ENCODE measurements around the gene PNPLA5.

PNPLA5 gene

GRCh38 chr22:43919106-43919973 is 27.5 kb upstream of the PNPLA5 start:
- no peaks in the 10 kb centered on the region for H3K36me3 ChIP-seq (ENCODE audit: control insufficient read depth, insufficient read depth, low read length)
- H3K27ac ChIP-seq: no peak overlapping the region
- no peaks in the 10 kb centered on the region for H3K9me3 ChIP-seq (ENCODE audit: control insufficient read depth, low read length)
- no peak overlapping the region for H2AFZ ChIP-seq
- no peaks in the 10 kb centered on the region for H3K4me1 ChIP-seq
- no peak for TF ChIP-seq CTCF (IDR thresholded peaks at IDR 0.05)
- no peak overlapping the region for H3K4me3 ChIP-seq (ENCODE audit: low read depth, low read length)
- H3K4me2 ChIP-seq (ENCODE audit: low read length): no peak overlapping the region
- H3K27me3 ChIP-seq (ENCODE audit: control insufficient read depth, insufficient read depth, low read length): no peaks in the 10 kb centered on the region
- no peaks in the 10 kb centered on the region for H3K79me2 ChIP-seq
- H3K9ac ChIP-seq: no peak overlapping the region

- Histone ChIP-seq H3K27me3 (ENCODE audit: control insufficient read depth, insufficient read depth, low read length) (no peaks in the 10 kb centered on the region), H3K9me3 (ENCODE audit: control insufficient read depth, low read length) (no peaks in the 10 kb centered on the region), H3K27ac (no peak overlapping the region), H3K4me3 (ENCODE audit: low read depth, low read length) (no peak overlapping the region), H3K4me2 (ENCODE audit: low read length) (no peak overlapping the region), H3K79me2 (no peaks in the 10 kb centered on the region), H3K36me3 (ENCODE audit: control insufficient read depth, insufficient read depth, low read length) (no peaks in the 10 kb centered on the region), H3K9ac (no peak overlapping the region), H3K4me1 (no peaks in the 10 kb centered on the region), H2AFZ (no peak overlapping the region)
- no peak for TF ChIP-seq CTCF (IDR thresholded peaks at IDR 0.05)
These were observed 25.7 kb upstream of the PNPLA5 start for GRCh38 chr22:43917521-43917920.

GRCh38 chr22:43911351-43911750 is 19.5 kb upstream of the PNPLA5 start:
- Histone ChIP-seq H2AFZ (no peak overlapping the region), H3K9me3 (ENCODE audit: control insufficient read depth, low read length) (no peaks in the 10 kb centered on the region), H3K4me1 (no peaks in the 10 kb centered on the region), H3K4me2 (ENCODE audit: low read length) (no peak overlapping the region), H3K4me3 (ENCODE audit: low read depth, low read length) (no peak overlapping the region), H3K27ac (no peak overlapping the region), H3K27me3 (ENCODE audit: control insufficient read depth, insufficient read depth, low read length) (no peaks in the 10 kb centered on the region), H3K36me3 (ENCODE audit: control insufficient read depth, insufficient read depth, low read length) (no peaks in the 10 kb centered on the region), H3K79me2 (no peaks in the 10 kb centered on the region), H3K9ac (no peak overlapping the region)
- TF ChIP-seq CTCF (IDR thresholded peaks at IDR 0.05): no peak

GRCh38 chr22:43910178-43910695 is 18.4 kb upstream of the PNPLA5 start:
- Histone ChIP-seq H3K9me3 (ENCODE audit: control insufficient read depth, low read length) (no peaks in the 10 kb centered on the region), H3K9ac (no peak overlapping the region), H3K27me3 (ENCODE audit: control insufficient read depth, insufficient read depth, low read length) (no peaks in the 10 kb centered on the region), H3K4me2 (ENCODE audit: low read length) (no peak overlapping the region), H3K36me3 (ENCODE audit: control insufficient read depth, insufficient read depth, low read length) (no peaks in the 10 kb centered on the region), H3K4me1 (no peaks in the 10 kb centered on the region), H3K4me3 (ENCODE audit: low read depth, low read length) (no peak overlapping the region), H3K27ac (no peak overlapping the region), H3K79me2 (no peaks in the 10 kb centered on the region), H2AFZ (no peak overlapping the region)
- no peak for TF ChIP-seq CTCF (IDR thresholded peaks at IDR 0.05)

- Histone ChIP-seq H3K4me3 (ENCODE audit: low read depth, low read length) (no peak overlapping the region), H3K9ac (no peak overlapping the region)
These were observed 17.9 kb upstream of the PNPLA5 start for GRCh38 chr22:43909708-43910107.

More at GRCh38 chr22:43909708-43910107, 17.9 kb upstream of the PNPLA5 start:
- no peak for TF ChIP-seq CTCF (IDR thresholded peaks at IDR 0.05)
- no peak overlapping the region for H3K4me2 ChIP-seq (ENCODE audit: low read length)
- H3K36me3 ChIP-seq (ENCODE audit: control insufficient read depth, insufficient read depth, low read length): no peaks in the 10 kb centered on the region
- no peak overlapping the region for H3K27ac ChIP-seq
- H2AFZ ChIP-seq: no peak overlapping the region
- no peaks in the 10 kb centered on the region for H3K27me3 ChIP-seq (ENCODE audit: control insufficient read depth, insufficient read depth, low read length)
- H3K4me1 ChIP-seq: no peaks in the 10 kb centered on the region
- no peaks in the 10 kb centered on the region for H3K9me3 ChIP-seq (ENCODE audit: control insufficient read depth, low read length)
- no peaks in the 10 kb centered on the region for H3K79me2 ChIP-seq

All from parathyroid adenoma (tissue), 2 donors.